Right hindlimb (tissue), 1 donor: ENCODE data around the gene ZBTB16.
A peak's percentile ranks its signal among the peaks of the same experiment; 100 is the strongest.

Source experiments
- DNase-seq: peaks from one replicate; pipeline ENCODE4 v3.0.0-alpha.2; 2018

Gene ZBTB16

DNA sequence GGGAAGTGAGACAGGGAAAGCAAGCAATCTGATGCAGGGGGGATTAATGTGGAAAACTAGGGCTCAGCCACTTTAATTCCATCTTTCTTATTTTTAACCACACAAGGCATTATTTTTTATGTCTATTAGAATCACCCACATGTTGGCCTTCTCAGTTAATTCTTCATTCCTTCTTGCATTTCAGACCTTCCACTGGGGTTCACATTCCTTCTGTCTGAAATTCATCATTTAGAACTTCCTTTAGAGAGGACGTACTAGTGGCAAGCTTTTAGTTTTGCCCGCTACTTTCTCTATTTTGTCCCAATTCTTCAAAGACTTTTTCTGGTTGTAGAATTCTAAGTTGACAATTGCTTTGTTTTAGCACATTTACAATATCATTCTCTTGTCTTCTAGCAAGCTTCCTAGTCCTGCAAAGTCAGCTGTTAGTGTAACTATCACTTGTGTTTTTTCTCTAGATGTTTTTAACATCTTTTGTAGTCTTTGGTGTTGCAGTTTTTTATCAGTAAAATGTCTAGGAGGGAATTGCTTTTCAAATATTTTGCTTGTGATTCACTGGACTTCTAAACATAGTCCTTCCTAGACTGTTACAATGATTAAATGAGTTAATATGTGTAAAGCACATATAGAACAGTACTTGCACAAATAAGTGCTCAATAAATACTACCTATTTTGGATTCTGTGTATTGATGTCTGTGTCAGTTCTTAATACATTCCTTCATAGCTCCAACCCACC is 231.2 kb downstream of the ZBTB16 start:
- no peak for DNase-seq

DNA sequence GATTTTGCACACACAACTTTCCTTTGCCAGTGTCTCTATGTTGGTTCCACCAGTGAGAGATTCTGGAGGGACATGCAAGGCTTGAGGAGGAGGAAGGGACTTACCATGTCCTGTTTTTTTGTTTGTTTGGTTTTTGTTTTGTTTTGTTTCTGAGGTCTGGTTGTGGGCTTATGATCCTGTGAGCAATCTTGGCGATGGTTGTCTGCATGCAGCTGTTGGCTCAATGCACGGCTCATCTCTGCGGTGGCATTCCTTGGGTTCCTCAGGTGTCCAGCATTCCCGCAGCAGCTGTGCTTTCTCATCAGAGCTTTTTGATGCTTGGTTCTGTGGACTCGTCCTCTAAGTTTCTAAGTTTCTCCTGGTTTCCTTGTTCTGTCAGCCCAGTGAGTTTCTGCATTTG is 231.9 kb downstream of the ZBTB16 start:
- peak; percentile 43 for DNase-seq

DNA sequence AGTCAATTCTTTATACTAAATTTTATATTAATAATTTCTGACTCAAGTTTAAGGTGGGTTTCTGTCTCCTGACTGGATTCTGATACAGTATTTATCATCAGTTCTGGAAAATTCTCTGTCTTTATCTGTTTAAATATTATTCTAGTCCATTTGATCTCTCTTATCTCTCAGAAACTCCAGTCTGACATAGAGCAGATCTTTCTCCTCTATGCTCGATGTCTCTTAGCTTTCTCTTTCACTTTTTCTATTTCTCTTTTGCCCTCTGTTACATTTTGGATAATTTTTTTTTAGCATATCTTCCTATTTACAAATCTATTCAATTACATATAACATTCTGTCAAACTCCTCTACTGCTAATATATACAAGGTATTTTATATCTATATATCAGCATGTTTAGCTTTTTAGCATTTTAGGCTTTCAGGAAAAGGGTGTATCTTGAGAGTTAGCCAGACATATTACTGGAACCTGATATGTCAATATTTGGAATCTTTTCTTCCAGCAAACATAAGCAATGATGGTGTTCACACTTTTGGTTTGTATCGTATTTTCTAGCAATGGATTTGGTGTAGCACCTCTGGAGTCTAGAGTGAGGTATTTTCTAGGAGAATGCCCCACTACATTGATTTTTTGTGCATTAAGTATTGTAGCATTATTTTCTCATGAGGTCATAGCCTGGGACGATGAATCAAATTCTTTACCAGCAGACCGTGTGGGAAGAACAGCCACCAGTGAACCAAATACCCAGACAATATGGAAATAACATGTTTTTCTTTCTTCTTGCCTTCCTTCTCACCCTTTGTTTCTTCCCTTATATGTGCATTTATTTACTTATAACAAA is 232.6 kb downstream of the ZBTB16 start:
- no peak for DNase-seq

GRCh38 chr11:114293201-114293711 is 233.7 kb downstream of the ZBTB16 start:
- DNase-seq, result no peak

DNA sequence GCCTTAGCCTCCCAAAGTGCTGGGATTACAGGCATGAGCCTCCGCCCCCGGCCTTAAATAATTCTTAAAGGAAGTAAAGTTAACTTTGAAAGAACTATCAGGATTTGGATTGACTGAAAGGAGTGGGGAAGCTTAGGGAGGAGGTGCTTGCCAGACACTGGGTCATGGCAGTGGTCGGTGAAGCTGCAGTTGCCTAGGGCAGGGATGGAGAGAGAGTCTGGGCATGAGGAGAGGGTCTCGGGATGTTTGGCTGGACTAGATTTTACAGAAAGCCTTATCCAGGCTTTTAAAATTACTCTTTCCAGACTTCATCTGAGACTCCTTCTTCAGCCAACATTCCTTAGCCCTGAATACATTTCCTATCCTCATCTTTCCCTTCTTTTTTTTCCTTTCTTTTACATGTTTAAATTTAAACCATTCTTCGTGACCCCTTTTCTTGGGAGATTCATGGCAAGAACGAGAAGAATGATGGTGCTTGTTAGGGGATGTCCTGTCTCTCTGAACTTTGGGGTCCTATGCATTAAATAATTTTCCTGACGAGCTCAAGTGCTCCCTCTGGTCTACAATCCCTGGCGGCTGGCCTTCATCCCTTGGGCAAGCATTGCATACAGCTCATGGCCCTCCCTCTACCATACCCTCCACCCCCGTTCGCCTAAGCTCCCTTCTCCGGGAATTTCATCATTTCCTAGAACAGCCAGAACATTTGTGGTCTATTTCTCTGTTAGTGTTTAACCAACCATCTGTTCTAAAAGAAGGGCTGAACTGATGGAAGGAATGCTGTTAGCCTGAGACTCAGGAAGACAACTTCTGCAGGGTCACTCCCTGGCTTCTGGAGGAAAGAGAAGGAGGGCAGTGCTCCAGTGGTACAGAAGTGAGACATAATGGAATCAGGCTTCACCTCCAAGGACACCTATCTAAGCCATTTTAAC is 236.4 kb downstream of the ZBTB16 start, which contains the start of gene NNMT:
Gene NNMT, plus strand, starts transcription at position 724 of the 929 bp plus-strand sequence. Its CDS starts 158 bp downstream, at position 882.
- peak; percentile 71 for DNase-seq

GRCh38 chr11:114296605-114297372 is 237.3 kb downstream of the ZBTB16 start:
- no peak for DNase-seq

- DNase-seq, result no peak
Measured at GRCh38 chr11:114297806-114298709, 238.5 kb downstream of the ZBTB16 start.

DNA sequence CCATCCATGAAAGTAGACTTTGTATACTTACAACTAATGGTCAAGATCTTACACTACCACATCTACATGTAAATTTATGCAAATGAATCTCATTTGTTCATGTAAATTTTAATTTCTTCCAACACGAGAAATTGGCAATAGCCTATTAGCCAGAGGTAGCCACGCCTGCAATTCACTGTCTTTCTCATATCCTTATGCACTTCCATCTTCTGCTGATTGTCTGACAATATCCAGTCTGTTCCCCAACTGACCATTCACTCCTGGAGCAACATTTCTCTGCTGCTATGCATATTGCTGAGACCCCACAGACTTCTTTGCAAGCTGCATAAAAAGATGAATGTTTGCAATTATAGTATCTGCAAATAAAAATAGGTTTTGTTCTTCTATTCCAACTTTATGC is 239.2 kb downstream of the ZBTB16 start:
- no peak for DNase-seq
